PC-3 (cell line): ENCODE results near the gene S100PBP. TPM values are rescaled to one million over a fixed set of nuclear protein-coding genes. Genes with fewer than 3 reads are reported as not detected.
"Not testable (repeated sequence)": the region's sequence is repeated elsewhere in the genome, so short reads cannot be mapped to it uniquely, and the experiment has no call there.

Source experiments
- ATAC-seq: fragments of 200-7000 bp; cut with Tn5 transposase; 2 replicates; pipeline ENCODE4 v1.9.1; 2020; ENCODE audit warnings: mild to moderate bottlenecking, moderate library complexity
- BruUV-seq: library from RNA; stranded (reverse); fragments of 400-500 nt; replicated peaks from 2 replicates; lab custom pipeline; 2021; lab: Mats Ljungman, UMichigan
- CTCF ChIA-PET: fragments of 300-600 bp; sonication (Branson Sonifier 250); formaldehyde crosslinking; loops from one replicate; lab custom pipeline; 2022; ENCODE audit warnings: antibody characterized with exemption; lab: Charles Lee
- POLR2A ChIA-PET: fragments of 300-600 bp; sonication (Branson Sonifier 250); formaldehyde crosslinking; loops from one replicate; lab custom pipeline; 2022; ENCODE audit warnings: antibody characterized with exemption; ENCODE audit not compliant: unreplicated experiment; lab: Charles Lee
- DNase-seq: peaks from one replicate; pipeline ENCODE4 v3.0.0-alpha.2; 2015
- H2AFZ ChIP-seq: fragments of 300-600 bp; sonication (generic); 2 replicates; pipeline ENCODE4 v1.6.0; 2016; ENCODE audit warnings: antibody characterized with exemption, low read length
- H3F3A ChIP-seq: fragments of 300-600 bp; sonication (generic); one replicate; pipeline ENCODE4 v1.6.0; 2017; ENCODE audit warnings: antibody characterized with exemption, low read length, control low read depth, mild to moderate bottlenecking; ENCODE audit not compliant: unreplicated experiment
- H3K27ac ChIP-seq: fragments of 300-600 bp; sonication (generic); 2 replicates; pipeline ENCODE4 v1.5.1; 2016; ENCODE audit warnings: mild to moderate bottlenecking, low read length
- H3K27me3 ChIP-seq: fragments of 300-600 bp; sonication (generic); 2 replicates; pipeline ENCODE4 v1.6.1; 2016; ENCODE audit warnings: low read length, mixed read lengths
- H3K36me3 ChIP-seq: fragments of 300-600 bp; sonication (generic); 2 replicates; pipeline ENCODE4 v1.6.1; 2016; ENCODE audit warnings: low read depth, mixed run types, low read length, mixed read lengths
- H3K4me1 ChIP-seq: fragments of 300-600 bp; sonication (generic); 2 replicates; pipeline ENCODE4 v1.5.1; 2016; ENCODE audit warnings: low read length; ENCODE audit not compliant: insufficient read depth
- H3K4me2 ChIP-seq: fragments of 300-600 bp; sonication (generic); 2 replicates; pipeline ENCODE4 v1.6.0; 2016; ENCODE audit warnings: low read length
- H3K4me3 ChIP-seq: fragments of 300-600 bp; sonication (generic); 2 replicates; pipeline ENCODE4 v1.5.1; 2016; ENCODE audit warnings: mild to moderate bottlenecking, low read length, mixed read lengths
- H3K79me2 ChIP-seq: fragments of 300-600 bp; sonication (generic); 2 replicates; pipeline ENCODE4 v1.6.1; 2017; ENCODE audit warnings: low read length, mixed read lengths
- H3K9ac ChIP-seq: fragments of 300-600 bp; sonication (generic); 2 replicates; pipeline ENCODE4 v1.6.0; 2016; ENCODE audit warnings: mild to moderate bottlenecking, low read length
- H3K9me2 ChIP-seq: fragments of 300-600 bp; sonication (generic); replicated peaks from 2 replicates; pipeline ENCODE4 v1.6.1; 2016; ENCODE audit warnings: mixed run types, low read length, mixed read lengths
- H3K9me3 ChIP-seq: fragments of 300-600 bp; sonication (generic); 2 replicates; pipeline ENCODE4 v1.6.1; 2016; ENCODE audit warnings: low read length, mixed read lengths
- H4K20me1 ChIP-seq: fragments of 300-600 bp; sonication (generic); 2 replicates; pipeline ENCODE4 v1.6.1; 2016; ENCODE audit warnings: low read length, mixed read lengths
- EZH2 ChIP-seq: fragments of 300-600 bp; sonication (generic); IDR thresholded peaks from one replicate; pipeline ENCODE4 v1.6.1; 2017; ENCODE audit warnings: antibody characterized with exemption, mild to moderate bottlenecking, low read length; ENCODE audit not compliant: unreplicated experiment
- EZH2phosphoT487 ChIP-seq: fragments of 300-600 bp; sonication (generic); IDR thresholded peaks from 2 replicates; pipeline ENCODE4 v1.6.1; 2018; ENCODE audit warnings: mild to moderate bottlenecking, antibody characterized with exemption, low read length, borderline replicate concordance
- intact Hi-C: fragments of 100-400 bp; cut with micrococcal nuclease; formaldehyde crosslinking; loops from 2 replicates; pipeline ENCODE4 v1.9.0; 2023
- total RNA-seq: library from RNA; depleted of rRNA; stranded (reverse); fragments of >200 nt; gene quantifications from 2 replicates; pipeline ENCODE4 v1.2.3, GENCODE V29; 2014
- TF ChIP-seq, protein P1 (sequence below): fragments of 300-600 bp; sonication (generic); conservative IDR thresholded peaks from 2 replicates; pipeline ENCODE4 v1.5.1; 2017; ENCODE audit warnings: antibody characterized with exemption, low read depth, mild to moderate bottlenecking, low read length

S100PBP gene
- total RNA-seq, 1 experiment from 2014 or later: 13.2 TPM

DNA sequence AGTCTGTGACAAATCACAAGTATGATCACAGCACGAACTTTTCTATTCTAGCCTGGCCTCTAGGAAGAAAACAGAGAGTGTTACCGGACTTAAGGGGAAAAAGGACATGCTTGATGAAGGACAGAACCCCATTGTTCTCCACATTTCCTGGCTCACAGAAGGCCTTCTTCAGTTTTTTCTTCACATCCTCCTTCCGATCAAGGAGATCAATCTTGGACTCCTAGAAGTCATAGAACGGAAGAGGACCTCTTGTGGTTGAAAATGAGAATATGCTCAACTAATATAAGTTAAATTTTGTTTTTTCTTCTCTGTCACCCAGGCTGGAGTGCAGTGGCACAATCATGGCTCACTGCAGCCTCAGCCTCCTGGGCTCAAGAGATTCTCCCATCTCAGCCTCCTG is 30.6 kb upstream of the S100PBP start:
- BruUV-seq: no TSS peak
- Histone ChIP-seq H2AFZ (no peak overlapping the region), H3K9me3 (no peaks in the 10 kb centered on the region), H3K9ac (no peak overlapping the region), H3K4me1 (peaks cover 14% of the 10 kb centered on the region), H3K4me2 (no peak overlapping the region), H3K27ac (no peak overlapping the region), H3K27me3 (no peaks in the 10 kb centered on the region), H3F3A (no peaks in the 10 kb centered on the region), H3K9me2 (no peaks in the 10 kb centered on the region), H3K79me2 (peaks cover 9% of the 10 kb centered on the region; the same call in 1 of the 2 replicates), H4K20me1 (no peaks in the 10 kb centered on the region), H3K4me3 (no peak overlapping the region), H3K36me3 (peaks cover 53% of the 10 kb centered on the region)
- intact Hi-C loops: no loop called here
- ChIA-PET CTCF (no interaction called here), POLR2A (no interaction called here)
- DNase-seq (peak; percentile 38), ATAC-seq (no peak; the same call in 1 of the 2 replicates)
- TF ChIP-seq EZH2 (no peak), EZH2phosphoT487 (no peak)
- TF ChIP-seq, protein P1, sequence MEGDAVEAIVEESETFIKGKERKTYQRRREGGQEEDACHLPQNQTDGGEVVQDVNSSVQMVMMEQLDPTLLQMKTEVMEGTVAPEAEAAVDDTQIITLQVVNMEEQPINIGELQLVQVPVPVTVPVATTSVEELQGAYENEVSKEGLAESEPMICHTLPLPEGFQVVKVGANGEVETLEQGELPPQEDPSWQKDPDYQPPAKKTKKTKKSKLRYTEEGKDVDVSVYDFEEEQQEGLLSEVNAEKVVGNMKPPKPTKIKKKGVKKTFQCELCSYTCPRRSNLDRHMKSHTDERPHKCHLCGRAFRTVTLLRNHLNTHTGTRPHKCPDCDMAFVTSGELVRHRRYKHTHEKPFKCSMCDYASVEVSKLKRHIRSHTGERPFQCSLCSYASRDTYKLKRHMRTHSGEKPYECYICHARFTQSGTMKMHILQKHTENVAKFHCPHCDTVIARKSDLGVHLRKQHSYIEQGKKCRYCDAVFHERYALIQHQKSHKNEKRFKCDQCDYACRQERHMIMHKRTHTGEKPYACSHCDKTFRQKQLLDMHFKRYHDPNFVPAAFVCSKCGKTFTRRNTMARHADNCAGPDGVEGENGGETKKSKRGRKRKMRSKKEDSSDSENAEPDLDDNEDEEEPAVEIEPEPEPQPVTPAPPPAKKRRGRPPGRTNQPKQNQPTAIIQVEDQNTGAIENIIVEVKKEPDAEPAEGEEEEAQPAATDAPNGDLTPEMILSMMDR: peak; percentile 55

DNA sequence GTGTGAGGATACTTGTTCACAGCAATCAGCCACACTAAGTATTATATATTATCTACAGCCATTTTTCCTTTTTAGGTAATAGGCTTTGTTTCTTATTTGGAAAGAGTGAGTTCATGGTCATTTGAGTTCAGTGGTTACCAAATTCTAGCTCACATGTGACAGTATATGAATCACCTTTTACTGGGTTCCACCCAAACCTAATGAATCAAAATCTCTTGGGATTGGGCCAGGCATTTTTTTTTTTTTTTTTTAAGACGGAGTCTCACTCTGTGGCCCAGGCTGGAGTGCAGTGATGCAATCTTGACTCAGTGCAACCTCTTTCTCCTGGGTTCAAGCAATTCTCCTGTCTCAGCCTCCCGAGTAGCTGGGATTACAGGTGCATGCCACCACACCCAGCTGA is 28.1 kb upstream of the S100PBP start:
- H2AFZ ChIP-seq, H3K4me3 ChIP-seq, H3K9me3 ChIP-seq, H3K27me3 ChIP-seq, BruUV-seq, H3K9me2 ChIP-seq, H3F3A ChIP-seq, intact Hi-C loops, H4K20me1 ChIP-seq, POLR2A ChIA-PET: not testable (repeated sequence)
- DNase-seq: peak; percentile 93
- CTCF ChIA-PET: interaction anchor here (0.6 kb wide), 1 partner anchor 12 kb away, joined by 8 read pairs; no protein-coding TSS in a partner anchor
- Histone ChIP-seq H3K79me2 (peaks cover 14% of the 10 kb centered on the region; the same call in 1 of the 2 replicates), H3K27ac (peak overlapping the region; percentile 70), H3K36me3 (peaks cover 43% of the 10 kb centered on the region), H3K4me1 (peaks cover 20% of the 10 kb centered on the region), H3K9ac (0 out of 2 replicates have a peak overlapping the region, but pooled peaks have one; percentile 25), H3K4me2 (peak overlapping the region; percentile 38; the same call in 1 of the 2 replicates)
- peak; percentile 72 for ATAC-seq

DNA sequence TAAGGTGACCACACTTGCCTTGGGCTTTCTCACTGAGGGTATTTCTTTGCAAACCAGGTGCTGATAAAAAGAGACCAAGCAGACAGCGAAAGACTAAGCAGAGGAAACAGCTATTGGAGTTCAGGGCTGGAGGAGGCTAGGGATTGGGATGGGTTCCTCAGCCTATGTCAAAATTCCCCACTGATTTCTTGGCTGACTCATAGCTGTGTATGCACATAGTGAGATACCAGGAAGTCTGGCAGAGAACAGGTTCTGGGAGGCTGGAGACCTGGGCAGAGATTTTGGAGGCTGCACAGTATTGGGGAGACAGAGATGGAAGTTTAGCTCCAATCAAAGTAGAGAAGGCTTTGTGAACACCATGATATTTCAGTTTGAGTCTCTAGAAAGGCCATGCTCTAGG is 25.6 kb upstream of the S100PBP start:
- TF ChIP-seq EZH2phosphoT487 (no peak), EZH2 (no peak)
- TF ChIP-seq, protein P1: no peak
- CTCF ChIA-PET: interaction anchor here (0.7 kb wide), 1 partner anchor 294 kb away, joined by 4 read pairs; no protein-coding TSS in a partner anchor
- Histone ChIP-seq H3F3A (peaks cover 4% of the 10 kb centered on the region), H2AFZ (no peak overlapping the region), H3K4me1 (peaks cover 35% of the 10 kb centered on the region), H3K79me2 (peaks cover 14% of the 10 kb centered on the region; the same call in 1 of the 2 replicates), H3K9ac (no peak overlapping the region), H3K4me2 (peak overlapping the region; percentile 30), H3K9me2 (no peaks in the 10 kb centered on the region), H3K9me3 (no peaks in the 10 kb centered on the region), H3K4me3 (no peak overlapping the region), H4K20me1 (no peaks in the 10 kb centered on the region), H3K27ac (peak overlapping the region; percentile 51), H3K36me3 (peaks cover 30% of the 10 kb centered on the region), H3K27me3 (no peaks in the 10 kb centered on the region)
- BruUV-seq: no TSS peak
- ATAC-seq: peak; percentile 85
- DNase-seq: peak; percentile 84
- intact Hi-C loops: no loop called here
- POLR2A ChIA-PET: interaction anchor here (0.5 to 0.6 kb wide), 2 partner anchors 32 to 239 kb away, joined by 4 to 6 read pairs; no protein-coding TSS in a partner anchor

DNA sequence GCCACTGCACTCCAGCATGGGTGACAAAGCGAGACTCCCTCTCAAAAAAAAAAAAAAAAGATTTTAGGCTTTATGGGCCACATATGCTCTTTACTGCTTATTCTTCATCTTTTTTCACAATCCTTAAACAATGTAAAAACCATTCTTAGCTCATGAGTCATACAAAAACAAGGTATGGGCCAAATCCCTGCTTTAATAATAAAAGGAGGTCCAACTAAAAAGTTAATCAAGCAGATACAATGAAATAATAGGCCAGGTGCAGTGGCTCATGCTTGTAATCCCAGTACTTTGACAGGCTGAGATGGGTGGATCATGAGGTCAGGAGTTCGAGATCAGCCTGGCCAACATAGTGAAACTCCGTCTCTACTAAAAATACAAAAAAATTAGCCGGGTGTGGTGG is 21.7 kb upstream of the S100PBP start:
- H3K9ac ChIP-seq, H3K4me2 ChIP-seq, H2AFZ ChIP-seq, BruUV-seq, POLR2A ChIA-PET, H3K9me2 ChIP-seq, H3K9me3 ChIP-seq, intact Hi-C loops, H3K4me3 ChIP-seq, H3K27me3 ChIP-seq, H4K20me1 ChIP-seq: not testable (repeated sequence)
- DNase-seq (peak; percentile 93), ATAC-seq (peak; percentile 35)
- Histone ChIP-seq H3K36me3 (peaks cover 13% of the 10 kb centered on the region), H3K27ac (peak overlapping the region; percentile 57), H3K4me1 (peaks cover 64% of the 10 kb centered on the region), H3F3A (peaks cover 24% of the 10 kb centered on the region), H3K79me2 (peaks cover 29% of the 10 kb centered on the region)
- CTCF ChIA-PET: interaction anchor here (0.5 to 0.6 kb wide), 2 partner anchors 27 to 85 kb away, joined by 3 read pairs; no protein-coding TSS in a partner anchor
